Jurkat, Clone E6-1 (cell line): ENCODE results near the gene COLEC11.

ENCODE experiments used
- DNase-seq: peaks from one replicate; pipeline ENCODE4 v3.0.0-alpha.2; 2011; ENCODE audit warnings: low read depth, low spot score
- H3K4me3 ChIP-seq: 2 replicates; pipeline ENCODE4 v1.5.1; 2011; ENCODE audit warnings: mild to moderate bottlenecking, low read length, control low read depth, moderate library complexity

The COLEC11 gene

GRCh38 chr2:3679616-3680393 is 84.9 kb downstream of the COLEC11 start:
- no peak for DNase-seq
- H3K4me3 ChIP-seq = no peak overlapping the region

DNA sequence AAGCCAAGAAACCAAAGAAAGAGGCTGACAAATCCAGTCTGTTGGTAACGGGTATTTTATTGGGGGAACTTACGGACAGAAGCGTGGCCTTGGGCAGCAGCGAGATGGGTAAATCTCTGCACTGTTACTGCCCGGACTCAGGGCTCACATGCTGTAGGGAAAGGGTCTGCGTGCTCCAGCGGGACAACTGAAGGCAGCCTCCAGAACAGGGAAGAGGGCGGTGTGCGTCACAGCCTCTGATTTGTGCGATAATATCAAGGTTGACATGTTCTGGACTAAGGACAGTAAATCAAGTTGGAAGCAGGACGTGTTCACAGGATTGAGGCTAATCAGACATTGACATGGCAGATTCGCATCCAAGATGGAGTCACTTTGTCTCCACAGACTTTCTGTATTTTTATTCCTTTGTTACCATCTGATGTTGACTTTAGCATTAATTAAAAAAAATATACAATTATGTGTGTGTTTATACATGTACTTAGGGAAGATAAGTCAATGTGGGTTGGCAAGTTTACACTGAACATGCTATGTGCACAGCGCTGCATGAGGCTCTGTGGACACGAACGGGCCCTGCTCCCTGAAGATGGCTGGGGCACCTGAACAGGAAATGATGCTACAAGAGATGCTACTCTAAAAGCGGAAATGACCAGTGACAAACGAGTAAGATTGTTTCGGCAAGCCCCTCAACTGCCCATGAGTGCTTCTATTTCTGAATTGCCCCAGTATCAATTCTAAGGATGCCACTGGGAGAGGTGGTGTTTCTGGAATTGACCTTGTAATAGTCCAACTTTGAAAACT is 85.8 kb downstream of the COLEC11 start:
- DNase-seq = no peak
- no peak overlapping the region for H3K4me3 ChIP-seq

- no peak for DNase-seq
- H3K4me3 ChIP-seq = no peak overlapping the region
These were observed 86.7 kb downstream of the COLEC11 start for GRCh38 chr2:3681625-3682024.

- no peak overlapping the region for H3K4me3 ChIP-seq
- DNase-seq = no peak
These were observed 87.9 kb downstream of the COLEC11 start for GRCh38 chr2:3682811-3683210.

GRCh38 chr2:3683748-3684454 is 89.0 kb downstream of the COLEC11 start:
- no peak for DNase-seq
- no peak overlapping the region for H3K4me3 ChIP-seq

- no peak overlapping the region for H3K4me3 ChIP-seq
- no peak for DNase-seq
These were observed 95.3 kb downstream of the COLEC11 start for GRCh38 chr2:3689998-3690748.

DNA sequence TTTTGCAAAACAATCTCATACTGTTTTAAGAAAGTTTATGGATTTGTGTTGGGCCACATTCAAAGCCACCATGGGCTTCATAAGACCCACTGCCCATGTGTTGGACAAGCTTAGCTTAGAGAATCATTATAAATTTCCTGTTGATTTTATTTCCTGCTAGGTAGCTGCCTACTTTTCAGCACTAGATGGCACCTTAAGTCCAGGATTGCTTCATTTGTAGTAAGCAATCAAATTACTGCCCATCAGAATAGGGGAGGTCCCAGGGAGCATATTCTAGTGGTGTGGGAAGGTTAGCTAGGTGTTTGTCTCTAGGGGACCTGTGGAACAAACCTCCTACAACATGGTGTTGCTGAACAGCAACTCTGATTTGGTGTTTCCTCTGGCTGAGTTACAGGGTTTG is 97.5 kb downstream of the COLEC11 start:
- DNase-seq = peak; percentile 30

More for the DNA sequence above, 97.5 kb downstream of the COLEC11 start:
- no peak overlapping the region for H3K4me3 ChIP-seq
